HG02885 (cell line): ENCODE data around the gene TRIO.
A peak's percentile ranks its signal among the peaks of the same experiment; 100 is the strongest.

ENCODE experiments used
- ATAC-seq: cut with Tn5 transposase; IDR thresholded peaks from one replicate; pipeline ENCODE4 v1.9.1; 2021; ENCODE audit warnings: mild to moderate bottlenecking; ENCODE audit not compliant: unreplicated experiment, poor library complexity

Gene TRIO

GRCh38 chr5:14436801-14437542, 293.8 kb downstream of the TRIO start:
- ATAC-seq = peak; percentile 68

- ATAC-seq = no peak
These were observed 295.1 kb downstream of the TRIO start for GRCh38 chr5:14438195-14438606.

GRCh38 chr5:14439087-14439871, 296.1 kb downstream of the TRIO start:
- no peak for ATAC-seq

GRCh38 chr5:14440223-14440581, 297.1 kb downstream of the TRIO start:
- no peak for ATAC-seq

DNA sequence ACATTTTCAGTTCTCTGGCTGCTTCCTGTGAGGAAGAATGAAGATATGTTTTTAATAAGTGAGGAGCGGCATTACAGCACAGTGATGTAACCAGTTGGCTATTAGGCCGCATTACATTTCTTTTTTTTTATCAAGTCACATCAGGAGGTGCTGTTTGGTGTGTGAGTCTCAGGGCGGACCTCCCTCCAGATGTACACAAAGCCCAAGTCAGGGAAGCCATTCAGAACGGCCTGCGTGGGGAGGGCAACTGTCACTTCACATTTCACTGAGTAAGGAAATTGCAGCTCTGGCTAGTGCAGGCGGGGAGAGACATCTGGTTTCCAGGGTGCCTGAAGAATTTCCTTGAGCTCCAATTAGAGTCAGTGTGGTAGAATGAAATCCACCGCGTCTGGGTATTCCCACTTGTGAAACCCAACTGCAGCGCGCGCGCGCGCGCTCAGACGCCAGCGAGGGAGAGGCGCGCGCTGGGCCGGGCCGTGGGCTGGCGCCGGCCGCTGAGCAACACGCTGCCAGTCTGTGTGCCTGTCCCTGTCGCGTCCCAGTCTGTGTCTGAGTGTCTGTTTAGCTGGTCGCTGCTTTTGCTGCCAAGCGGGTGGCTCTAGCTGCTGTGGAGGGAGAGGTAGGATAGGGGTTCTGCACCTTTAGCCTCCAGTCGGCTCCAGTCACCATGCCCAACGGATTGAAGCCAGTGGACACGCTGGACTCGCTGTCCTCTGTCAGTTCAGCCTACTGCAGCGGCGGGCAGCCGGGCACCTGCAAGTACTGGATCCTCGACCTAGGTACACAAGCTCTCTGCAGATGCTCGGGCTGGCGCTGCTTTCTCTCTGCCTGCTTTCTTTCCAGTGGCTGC, 297.7 kb downstream of the TRIO start:
- no peak for ATAC-seq

- ATAC-seq = no peak
These were observed 298.5 kb downstream of the TRIO start for GRCh38 chr5:14441641-14442040.

DNA sequence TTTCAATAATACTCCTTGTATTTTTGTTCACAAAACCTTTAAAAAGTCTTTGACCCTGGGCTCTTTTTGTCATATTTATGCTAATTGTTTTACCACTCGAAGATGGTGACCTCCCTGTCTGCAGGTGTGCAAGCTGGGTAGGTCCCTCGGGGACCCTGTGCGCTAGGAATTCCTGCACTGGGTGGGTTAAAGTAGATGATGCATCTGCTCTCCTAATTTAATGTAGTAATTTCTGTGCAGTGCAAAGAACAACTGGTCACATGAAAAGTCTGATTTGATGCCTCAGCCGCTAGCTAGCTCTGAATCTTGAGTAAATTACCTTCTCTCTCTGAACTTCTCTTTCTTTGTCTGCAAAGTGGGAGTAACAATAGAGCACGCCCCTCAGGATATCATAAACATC, 299.4 kb downstream of the TRIO start:
- ATAC-seq = no peak

DNA sequence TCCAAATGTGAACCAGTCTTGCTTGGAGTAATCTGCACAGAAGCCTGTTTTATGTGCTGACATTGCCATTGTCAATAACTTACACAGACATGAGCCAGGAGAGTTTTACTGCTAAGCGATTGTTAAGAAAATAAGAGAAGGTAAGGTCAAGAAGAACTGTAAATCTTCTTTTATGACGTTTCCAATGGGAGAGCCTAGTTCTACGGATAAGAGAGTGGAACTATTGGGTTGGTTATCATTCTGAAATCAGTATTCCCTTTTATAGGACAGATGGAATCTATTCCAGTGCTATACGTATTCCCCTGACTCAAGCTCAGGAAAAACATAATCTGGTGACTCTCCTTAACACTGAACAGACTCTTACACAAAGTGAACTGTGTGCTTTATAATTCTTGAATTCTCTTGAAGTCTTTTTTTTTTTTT, 300.5 kb downstream of the TRIO start:
- ATAC-seq = no peak

- no peak for ATAC-seq
These were observed 301.0 kb downstream of the TRIO start for GRCh38 chr5:14444161-14444560.

DNA sequence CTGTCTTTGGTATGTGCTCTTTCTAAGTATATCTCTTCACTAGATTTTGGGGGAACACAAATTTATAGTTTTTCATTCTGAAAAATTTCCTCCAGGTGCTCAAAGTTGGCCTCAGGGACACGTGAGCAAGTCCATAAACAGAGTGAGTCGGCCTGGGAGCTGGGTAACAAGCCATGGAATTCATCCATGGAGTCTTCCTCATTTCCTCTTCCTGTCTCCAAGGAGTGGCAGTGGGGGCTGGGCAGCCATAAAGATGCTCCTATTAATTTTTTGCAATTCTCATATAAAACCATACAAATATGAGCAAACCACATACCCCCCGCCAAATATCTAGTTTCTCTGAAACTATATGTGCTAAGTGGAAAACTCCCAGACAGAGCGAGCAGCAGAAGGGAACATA, 301.9 kb downstream of the TRIO start:
- ATAC-seq = no peak

DNA sequence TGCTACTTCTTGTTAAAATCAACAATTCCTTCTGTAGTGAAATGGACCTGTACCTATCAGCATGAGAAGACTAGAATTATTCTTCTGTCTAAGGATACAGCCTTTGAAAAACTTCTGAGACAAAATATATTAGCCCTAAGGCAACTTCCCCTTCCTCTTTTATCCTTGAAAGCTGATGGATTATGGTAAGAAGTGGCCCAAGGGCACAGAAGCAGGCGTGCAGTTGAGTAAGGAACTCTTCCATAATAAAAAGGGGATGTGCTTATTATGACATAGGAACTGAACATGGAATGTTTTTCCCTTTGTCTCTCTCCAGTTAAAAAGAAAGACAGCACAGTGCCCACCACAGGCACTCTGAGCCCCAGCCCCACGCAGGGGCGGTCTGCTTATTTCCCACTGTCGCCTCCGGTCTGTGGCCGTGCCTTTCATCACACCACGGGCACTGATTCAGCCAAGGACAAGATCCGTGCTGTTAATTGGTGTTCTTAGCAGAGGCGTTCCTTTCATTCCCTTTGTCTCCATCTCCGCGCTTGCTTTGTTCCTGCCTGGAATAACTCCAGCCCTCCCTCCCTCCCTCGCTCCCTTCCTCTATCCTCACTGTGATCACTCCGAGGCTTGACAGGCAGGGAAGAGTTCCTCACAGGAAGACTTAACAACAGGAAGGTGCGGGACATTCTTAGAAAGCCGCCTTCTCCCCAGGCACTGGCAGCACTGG, 302.6 kb downstream of the TRIO start:
- ATAC-seq = no peak

- peak; percentile 88 for ATAC-seq
These were observed 305.1 kb downstream of the TRIO start for GRCh38 chr5:14447958-14448911.

DNA sequence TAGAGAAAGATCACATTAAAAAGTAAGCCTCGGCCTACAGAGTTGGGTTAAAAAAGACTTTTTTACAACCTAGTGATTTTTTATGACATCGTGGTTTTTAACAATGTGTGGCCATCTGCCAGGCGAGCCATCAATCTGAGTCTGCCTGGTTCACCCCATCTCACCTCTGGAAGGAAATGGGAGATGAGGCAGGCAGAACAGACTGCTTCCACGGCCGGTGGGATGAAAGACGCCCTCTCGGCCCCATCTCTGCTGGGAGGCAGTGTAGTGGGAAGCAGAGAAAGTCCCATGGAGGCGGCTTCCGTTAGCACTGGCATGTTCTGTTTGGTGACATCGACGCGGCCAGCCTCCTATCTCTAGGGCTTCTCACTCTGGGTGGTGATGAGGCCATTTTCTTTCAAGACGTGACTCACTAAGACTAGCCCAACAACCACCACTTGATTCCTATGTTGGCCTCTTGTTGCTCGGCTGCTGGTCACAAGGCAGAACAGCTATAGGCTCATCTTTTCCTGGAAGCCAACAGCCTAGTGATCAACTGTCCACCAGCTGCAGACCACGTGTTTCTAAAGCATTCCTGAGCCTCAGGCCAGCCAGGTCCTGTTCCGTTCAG, 306.0 kb downstream of the TRIO start:
- ATAC-seq = no peak

DNA sequence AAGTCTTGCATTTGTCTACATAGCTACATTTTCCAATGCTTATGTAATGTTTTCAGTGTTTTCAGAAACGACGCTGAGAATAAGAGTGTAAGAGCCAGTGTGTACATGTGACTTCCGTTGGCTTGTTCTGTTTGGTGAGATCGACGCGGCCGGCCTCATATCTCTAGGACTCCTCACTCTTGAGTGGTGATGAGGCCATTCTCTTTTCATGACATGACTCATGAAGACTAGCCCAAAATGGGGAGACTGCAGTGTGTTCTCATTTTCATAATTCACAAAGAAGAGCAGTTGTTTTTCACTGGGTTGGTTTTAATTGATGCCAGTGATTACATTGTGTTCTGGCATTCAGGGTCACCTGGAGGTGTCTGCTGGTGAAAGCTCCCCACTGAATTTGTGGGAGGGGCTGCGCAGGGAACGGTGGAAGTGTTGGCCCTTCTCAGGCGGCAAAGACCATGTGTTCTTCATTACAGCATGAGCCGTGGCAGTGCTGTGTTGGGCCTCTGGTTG, 306.9 kb downstream of the TRIO start:
- ATAC-seq = no peak

DNA sequence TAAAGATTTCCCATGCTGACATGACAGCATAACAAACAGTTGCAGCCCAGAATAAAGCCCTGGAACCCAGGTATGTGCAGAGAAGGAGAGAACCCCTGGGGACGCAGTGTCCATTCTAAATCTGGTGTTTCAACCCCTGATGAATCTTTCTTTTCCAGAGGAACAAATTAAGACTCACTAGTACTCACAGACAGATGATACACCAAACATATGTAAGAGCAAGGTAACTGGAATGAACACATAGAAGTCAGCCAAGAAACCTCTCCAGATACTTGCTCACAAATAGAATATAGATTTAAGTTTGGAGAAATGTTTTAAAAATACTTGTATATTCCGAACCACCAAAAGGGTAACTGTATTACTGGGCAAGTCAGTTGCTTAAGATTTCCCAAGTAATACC, 307.6 kb downstream of the TRIO start:
- ATAC-seq = no peak

- no peak for ATAC-seq
These were observed 308.7 kb downstream of the TRIO start for GRCh38 chr5:14451871-14452270.

GRCh38 chr5:14452685-14453454, 309.7 kb downstream of the TRIO start:
- ATAC-seq = no peak

DNA sequence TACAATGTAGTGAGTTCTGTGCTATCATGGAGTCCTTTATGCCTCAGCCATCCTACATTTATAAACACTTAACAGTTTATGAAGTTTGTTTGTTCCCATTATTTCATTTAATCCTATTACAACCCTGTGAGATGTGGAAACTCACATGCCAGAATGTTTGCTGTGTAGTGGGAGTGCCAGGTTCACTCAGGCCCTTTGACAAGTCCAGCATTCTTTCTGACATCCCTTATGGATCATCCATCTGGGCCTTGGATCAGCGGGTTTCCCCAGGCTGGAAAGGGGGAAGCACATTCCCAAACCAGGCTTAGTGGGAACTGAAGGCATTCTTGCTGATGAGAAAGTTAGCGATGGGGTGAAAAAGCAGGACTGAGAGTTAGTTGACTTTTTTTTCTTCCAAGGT, 310.3 kb downstream of the TRIO start:
- ATAC-seq = no peak
